ENCODE measurements around the gene SWT1.
"Not testable (repeated sequence)": the region's sequence is repeated elsewhere in the genome, so short reads cannot be mapped to it uniquely, and the experiment has no call there.

Gene SWT1

DNA sequence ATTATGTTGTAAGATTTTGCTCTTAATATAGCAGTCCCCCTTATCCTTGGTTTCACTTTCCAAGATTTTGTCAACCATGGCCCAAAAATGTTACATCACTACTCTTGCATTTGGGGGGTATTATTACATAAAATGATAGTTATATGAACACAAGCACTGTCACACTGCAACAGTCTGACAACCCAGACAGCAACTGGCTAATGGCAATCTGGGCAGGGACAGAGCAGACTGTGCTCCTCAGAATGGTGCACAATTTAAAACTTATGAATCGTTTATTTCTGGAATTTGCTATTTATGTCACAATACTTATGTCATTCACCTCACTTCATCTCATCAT, 162.1 kb downstream of the SWT1 start:
- DNase-seq (ENCODE audit: low read depth in 2 of 2) = no peak

DNA sequence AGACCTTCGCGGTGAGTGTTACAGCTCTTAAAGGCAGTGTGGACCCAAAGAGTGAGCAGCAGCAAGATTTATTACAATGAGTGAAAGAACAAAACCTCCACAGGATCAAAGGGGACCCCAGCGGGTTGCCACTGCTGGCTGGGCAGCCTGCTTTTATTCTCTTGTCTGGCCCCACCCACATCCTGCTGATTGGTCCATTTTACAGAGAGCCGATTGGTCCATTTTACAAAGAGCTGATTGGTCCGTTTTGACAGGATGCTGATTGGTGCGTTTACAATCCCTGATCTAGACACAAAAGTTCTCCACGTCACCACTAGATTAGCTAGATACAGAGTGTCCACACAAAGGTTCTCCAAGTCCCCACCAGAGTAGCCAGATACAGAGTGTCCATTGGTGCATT, 164.1 kb downstream of the SWT1 start:
- not testable (repeated sequence) for DNase-seq (ENCODE audit: low read depth in 2 of 2)

DNA sequence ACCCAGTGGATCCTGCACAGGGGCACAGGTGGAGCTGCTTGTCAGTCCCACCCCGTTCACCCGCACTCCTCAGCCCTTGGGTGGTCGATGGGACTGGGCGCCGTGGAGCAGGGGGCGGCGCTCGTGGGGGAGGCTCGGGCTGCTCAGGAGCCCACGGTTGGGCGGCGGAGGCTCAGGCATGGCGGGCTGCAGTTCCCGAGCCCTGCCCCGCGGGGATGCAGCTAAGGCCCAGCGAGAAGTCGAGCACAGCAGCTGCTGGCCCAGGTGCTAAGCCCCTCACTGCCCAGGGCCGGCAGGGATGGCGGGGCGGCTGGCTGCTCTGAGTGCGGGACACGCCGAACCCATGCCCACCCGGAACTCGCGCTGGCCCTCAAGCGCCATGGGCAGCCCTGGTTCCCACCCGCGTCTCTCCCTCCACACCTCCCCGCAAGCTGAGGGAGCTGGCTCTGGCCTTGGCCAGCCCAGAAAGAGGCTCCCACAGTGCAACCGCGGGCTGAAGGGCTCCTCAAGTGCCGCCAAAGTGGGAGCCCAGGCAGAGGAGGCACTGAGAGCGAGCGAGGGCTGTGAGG, 164.8 kb downstream of the SWT1 start:
- not testable (repeated sequence) for DNase-seq (ENCODE audit: low read depth in 2 of 2)

- DNase-seq (ENCODE audit: low read depth in 2 of 2) = no peak
These were observed 165.7 kb downstream of the SWT1 start for GRCh38 chr1:185322636-185323035.

- no peak for DNase-seq (ENCODE audit: low read depth in 2 of 2)
These were observed 167.2 kb downstream of the SWT1 start for GRCh38 chr1:185324118-185324517.

- no peak for DNase-seq (ENCODE audit: low read depth in 2 of 2)
These were observed 168.4 kb downstream of the SWT1 start for GRCh38 chr1:185325413-185325812.

DNA sequence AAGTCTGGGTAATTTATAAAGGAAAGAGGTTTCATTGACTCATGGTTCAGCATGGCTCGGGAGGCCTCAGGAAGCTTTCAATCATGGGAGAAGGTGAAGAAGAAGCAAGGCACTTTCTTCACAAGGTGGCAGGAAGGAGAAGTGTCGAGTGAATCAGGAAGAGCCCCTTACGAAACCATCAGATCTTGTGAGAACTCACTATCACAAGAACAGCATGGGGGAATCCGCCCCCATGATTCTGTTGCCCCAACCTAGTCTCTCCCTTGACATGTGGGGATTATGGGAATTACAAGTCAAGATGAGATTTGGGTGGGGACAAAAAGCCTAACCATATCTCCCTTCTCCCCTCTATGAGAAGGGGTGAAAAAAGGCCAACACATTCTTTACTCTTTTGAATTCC, 171.3 kb downstream of the SWT1 start:
- no peak for DNase-seq (ENCODE audit: low read depth in 2 of 2)

DNA sequence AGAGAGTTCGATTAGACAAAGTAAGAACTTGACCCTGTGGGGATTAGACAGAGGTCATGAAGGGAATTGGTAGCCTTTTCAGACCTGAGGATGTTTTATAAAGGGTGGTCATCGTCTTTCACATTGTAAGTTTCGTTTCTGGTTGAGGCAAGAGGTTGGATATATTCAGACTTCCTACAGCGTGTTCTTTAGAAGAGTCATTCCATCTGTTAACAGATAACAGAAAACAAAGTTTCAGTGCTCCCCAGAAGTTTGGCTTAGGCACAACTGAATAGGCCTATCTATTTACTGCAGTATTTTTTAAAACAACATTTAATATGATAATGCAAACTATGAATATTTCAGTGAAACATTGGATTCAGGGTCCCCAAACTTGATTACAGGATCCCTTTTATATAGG, 177.2 kb downstream of the SWT1 start:
- no peak for DNase-seq (ENCODE audit: low read depth in 2 of 2)

DNA sequence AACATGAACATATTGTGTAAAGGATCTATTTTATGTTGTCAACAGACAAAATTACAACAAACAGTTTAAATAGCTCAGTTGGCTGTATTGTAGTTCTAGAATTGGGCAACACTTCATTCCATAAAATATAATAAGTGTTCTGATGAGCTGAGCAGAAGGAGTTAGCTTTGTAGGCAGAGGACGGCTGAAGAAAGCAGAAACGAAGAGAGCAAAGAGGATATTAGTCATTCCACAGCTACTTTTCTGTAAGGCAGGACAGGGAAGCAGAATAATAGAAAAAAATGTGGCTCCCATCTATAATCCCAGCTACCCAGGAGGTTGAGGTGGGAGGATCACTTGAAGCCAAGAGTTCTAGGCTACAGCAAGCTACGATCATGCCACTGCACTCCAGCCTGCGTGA, 180.3 kb downstream of the SWT1 start:
- DNase-seq (ENCODE audit: low read depth in 2 of 2) = no peak

DNA sequence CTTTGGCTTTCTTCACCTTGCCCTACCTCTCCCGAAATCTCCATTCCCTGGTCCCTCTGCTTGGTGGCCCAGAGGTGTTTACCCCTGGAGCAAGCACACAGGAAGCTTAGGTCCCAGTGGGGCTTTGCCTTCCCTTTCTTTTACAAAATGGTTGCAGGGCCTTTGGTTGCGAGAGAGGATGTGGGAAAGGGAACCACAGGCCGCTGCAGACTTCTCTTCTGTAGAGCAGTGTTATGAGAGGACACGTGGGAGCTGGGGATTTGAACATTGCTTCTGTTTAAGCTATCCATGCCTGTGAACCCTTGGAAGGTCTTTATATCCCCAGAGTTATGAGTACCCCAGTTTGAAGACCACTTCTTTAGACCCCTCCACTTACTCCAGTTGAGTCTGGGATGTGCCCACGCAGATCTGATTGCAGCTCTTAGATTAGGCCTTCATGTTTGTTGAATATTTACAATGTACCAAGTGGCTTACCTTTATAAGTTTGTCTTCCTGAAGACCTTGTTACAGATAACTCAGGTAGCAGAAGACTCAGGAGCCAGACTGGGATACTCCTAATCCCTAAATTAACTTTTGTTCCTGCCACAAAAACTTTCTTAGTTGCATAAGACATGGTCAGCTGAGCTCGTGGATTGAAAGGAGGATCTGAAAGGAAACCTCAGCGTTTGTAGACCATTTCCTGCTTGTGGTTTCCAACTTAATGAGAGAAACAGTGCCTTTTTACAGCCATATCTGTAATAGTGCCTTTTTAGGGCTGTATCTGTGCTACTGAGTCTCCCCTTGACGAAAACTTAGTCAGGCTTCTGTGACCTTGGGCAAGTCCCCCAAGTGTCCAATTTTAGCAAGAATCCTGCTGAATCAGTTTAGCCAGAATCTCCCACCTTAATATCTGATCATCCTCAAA, 182.0 kb downstream of the SWT1 start:
- DNase-seq (ENCODE audit: low read depth in 2 of 2) = no peak

DNA sequence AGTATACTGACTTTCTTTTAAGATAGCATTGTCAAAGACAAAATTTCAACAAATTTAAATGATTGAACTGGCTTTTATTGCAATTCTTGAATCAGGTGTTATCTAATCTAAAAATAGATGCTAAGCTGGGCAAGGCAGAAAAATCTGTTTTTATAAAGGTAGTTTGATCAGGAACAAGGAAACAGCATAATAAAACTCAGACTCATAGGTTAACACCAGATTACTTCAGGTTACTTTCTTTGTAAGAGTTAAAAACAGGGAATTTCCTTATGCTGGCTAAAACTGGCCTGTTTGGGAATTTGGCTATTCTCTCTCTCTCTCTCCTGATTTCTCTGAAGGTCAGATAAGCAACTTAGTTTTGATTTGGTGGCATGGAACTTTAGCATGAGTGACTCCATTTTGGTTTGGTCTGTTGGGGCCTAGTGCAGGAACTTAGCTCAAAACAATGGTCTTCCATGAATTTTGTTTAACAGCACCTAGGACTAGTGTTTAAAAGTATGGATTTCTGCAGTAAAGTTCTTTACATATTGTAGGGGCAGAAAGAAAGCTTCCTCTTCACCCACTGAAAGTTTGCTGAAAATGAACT, 184.3 kb downstream of the SWT1 start:
- no peak for DNase-seq (ENCODE audit: low read depth in 2 of 2)

Measured in stimulated activated CD8-positive, alpha-beta memory T cell treated with anti-CD3 and anti-CD28 coated beads, Interleukin-2, amount 100 ng/mL, for 1 hour (primary cell).